Superior temporal gyrus (tissue), 1 donor: ENCODE results near the gene SDCCAG8.

Experiments
- DNase-seq: peaks from one replicate; pipeline ENCODE4 v3.0.0-alpha.2; 2016; ENCODE audit errors: extremely low spot score

Gene SDCCAG8

GRCh38 chr1:243482141-243483022 lies 226.5 kb downstream of the SDCCAG8 start:
- DNase-seq: no peak

- no peak for DNase-seq
Observed at GRCh38 chr1:243483071-243483771, 227.4 kb downstream of the SDCCAG8 start.

GRCh38 chr1:243483952-243484351 lies 228.1 kb downstream of the SDCCAG8 start:
- DNase-seq: no peak

- no peak for DNase-seq
Observed at GRCh38 chr1:243487036-243487648, 231.3 kb downstream of the SDCCAG8 start.

GRCh38 chr1:243487649-243488227 lies 231.9 kb downstream of the SDCCAG8 start:
- DNase-seq: no peak

- no peak for DNase-seq
Observed at GRCh38 chr1:243488459-243489157, 232.8 kb downstream of the SDCCAG8 start.

GRCh38 chr1:243489158-243489527 lies 233.3 kb downstream of the SDCCAG8 start:
- DNase-seq: no peak

- no peak for DNase-seq
Observed at GRCh38 chr1:243489681-243490546, 234.1 kb downstream of the SDCCAG8 start.

GRCh38 chr1:243490748-243491686 lies 235.2 kb downstream of the SDCCAG8 start:
- no peak for DNase-seq

- no peak for DNase-seq
Observed at GRCh38 chr1:243493156-243494129, 237.6 kb downstream of the SDCCAG8 start.

GRCh38 chr1:243494741-243495431 lies 239.0 kb downstream of the SDCCAG8 start:
- no peak for DNase-seq

- no peak for DNase-seq
Observed at GRCh38 chr1:243495442-243496186, 239.8 kb downstream of the SDCCAG8 start.

- DNase-seq: peak; percentile 79
Observed at GRCh38 chr1:243496187-243496646, 240.4 kb downstream of the SDCCAG8 start.

- no peak for DNase-seq
Observed at GRCh38 chr1:243496806-243497205, 241.0 kb downstream of the SDCCAG8 start.

GRCh38 chr1:243497939-243498681 lies 242.3 kb downstream of the SDCCAG8 start:
- DNase-seq: no peak

GRCh38 chr1:243499248-243499647 lies 243.4 kb downstream of the SDCCAG8 start:
- no peak for DNase-seq
